Left lung (tissue), 10 donors: ENCODE measurements around the gene GNB3. TPM values are rescaled to one million over a fixed set of nuclear protein-coding genes. Genes with fewer than 3 reads are reported as not detected.
A peak's percentile ranks its signal among the peaks of the same experiment; 100 is the strongest.
"Not testable (repeated sequence)": the region's sequence is repeated elsewhere in the genome, so short reads cannot be mapped to it uniquely, and the experiment has no call there.

Experiments used
- ATAC-seq: fragments of 200-7000 bp; cut with Tn5 transposase; one replicate; pipeline ENCODE4 v1.9.1; 2020; ENCODE audit warnings: moderate library complexity
- DNase-seq, 4 donors: peaks; one replicate each; pipeline ENCODE4 v3.0.0-alpha.2; 2013 to 2020
- H3K27ac ChIP-seq, 2 donors: fragments of 200-600 bp; sonication (generic) in 1 of 2; one replicate each; pipeline versions ENCODE4 v1.5.0 to v1.8.0; 2020 to 2021
- H3K27me3 ChIP-seq, 2 donors: fragments of 200-600 bp; sonication (generic) in 1 of 2; one replicate each; pipeline versions ENCODE4 v1.5.0 to v1.8.0; 2020 to 2021
- H3K36me3 ChIP-seq, 2 donors: fragments of 200-600 bp; sonication (generic) in 1 of 2; one replicate each; pipeline versions ENCODE4 v1.5.0 to v1.8.0; 2020 to 2021
- H3K4me1 ChIP-seq, 2 donors: fragments of 200-600 bp; one replicate each; pipeline ENCODE4 v1.8.0; 2021
- H3K4me3 ChIP-seq, 2 donors: fragments of 200-600 bp; sonication (generic) in 1 of 2; one replicate each; pipeline versions ENCODE4 v1.5.0 to v1.8.0; 2020 to 2021; ENCODE audit warnings: mild to moderate bottlenecking in 1 of 2
- H3K9me3 ChIP-seq, 2 donors: fragments of 200-600 bp; sonication (generic) in 1 of 2; one replicate each; pipeline versions ENCODE4 v1.5.0 to v1.8.0; 2020 to 2021
- intact Hi-C, 2 donors: fragments of 100-400 bp; cut with DNase I; formaldehyde crosslinking; loops; one replicate each; pipeline versions ENCODE4 v1.11.2 to v1.14.2; 2022
- polyA plus RNA-seq, 6 donors: library from polyadenylated mRNA; unstranded; fragments of 120-200 nt; gene quantifications; one replicate each; pipeline ENCODE4 v1.2.1, GENCODE V29; 2013; ENCODE audit not compliant: insufficient read length in 6 of 6
- total RNA-seq, 2 donors: library from RNA; stranded (reverse); fragmentation: NEBNext Ultra II Directional; extraction: Animal tissue kit (Norgen Biotek cat#: 25700); gene quantifications; one replicate each; pipeline ENCODE4 v1.2.1, GENCODE V29; 2021
- TF ChIP-seq, protein P1 (sequence below), 2 donors: fragments of 200-600 bp; sonication (generic) in 1 of 2; IDR thresholded peaks; one replicate each; pipeline versions ENCODE4 v1.5.0 to v1.8.0; 2021; ENCODE audit warnings: antibody characterized with exemption in 2 of 2
- donor health status: DM: no; HTN: yes; CAD: no.
- donor health status: DM: no; HTN: no; CAD: no.

GNB3 gene
- total and polyA plus RNA-seq, 8 donors, result 2.0 to 7.2 (median 5.0) TPM

DNA sequence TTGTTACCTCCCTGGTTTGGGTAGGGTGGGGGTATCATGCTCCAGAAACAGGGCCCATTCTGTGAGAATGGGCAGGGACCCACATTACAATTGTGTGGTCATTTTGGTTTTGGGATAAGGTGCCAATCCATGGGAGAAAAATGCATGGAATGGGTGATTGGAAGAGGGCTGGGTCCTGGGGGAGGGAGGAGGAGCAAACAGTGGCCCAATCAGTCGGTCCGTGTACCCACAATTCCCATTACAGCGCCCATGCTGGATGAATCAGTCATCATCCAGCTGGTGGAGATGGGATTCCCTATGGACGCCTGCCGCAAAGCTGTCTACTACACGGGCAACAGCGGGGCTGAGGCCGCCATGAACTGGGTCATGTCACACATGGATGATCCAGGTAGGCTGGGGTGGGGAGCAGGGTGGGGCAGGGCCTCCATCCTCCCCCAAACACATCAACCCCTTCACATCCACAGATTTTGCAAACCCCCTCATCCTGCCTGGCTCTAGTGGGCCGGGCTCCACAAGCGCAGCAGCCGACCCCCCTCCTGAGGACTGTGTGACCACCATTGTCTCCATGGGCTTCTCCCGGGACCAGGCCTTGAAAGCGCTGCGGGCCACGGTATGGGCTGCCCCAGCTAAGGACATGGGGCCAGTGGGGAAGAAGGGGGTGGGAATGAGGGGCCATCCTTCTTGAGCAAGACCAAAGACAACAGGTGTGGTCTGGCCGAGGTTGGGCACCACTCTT is 23.0 kb downstream of the GNB3 start:
- H3K4me3 ChIP-seq, result no peak overlapping the region
- TF ChIP-seq, protein P1, sequence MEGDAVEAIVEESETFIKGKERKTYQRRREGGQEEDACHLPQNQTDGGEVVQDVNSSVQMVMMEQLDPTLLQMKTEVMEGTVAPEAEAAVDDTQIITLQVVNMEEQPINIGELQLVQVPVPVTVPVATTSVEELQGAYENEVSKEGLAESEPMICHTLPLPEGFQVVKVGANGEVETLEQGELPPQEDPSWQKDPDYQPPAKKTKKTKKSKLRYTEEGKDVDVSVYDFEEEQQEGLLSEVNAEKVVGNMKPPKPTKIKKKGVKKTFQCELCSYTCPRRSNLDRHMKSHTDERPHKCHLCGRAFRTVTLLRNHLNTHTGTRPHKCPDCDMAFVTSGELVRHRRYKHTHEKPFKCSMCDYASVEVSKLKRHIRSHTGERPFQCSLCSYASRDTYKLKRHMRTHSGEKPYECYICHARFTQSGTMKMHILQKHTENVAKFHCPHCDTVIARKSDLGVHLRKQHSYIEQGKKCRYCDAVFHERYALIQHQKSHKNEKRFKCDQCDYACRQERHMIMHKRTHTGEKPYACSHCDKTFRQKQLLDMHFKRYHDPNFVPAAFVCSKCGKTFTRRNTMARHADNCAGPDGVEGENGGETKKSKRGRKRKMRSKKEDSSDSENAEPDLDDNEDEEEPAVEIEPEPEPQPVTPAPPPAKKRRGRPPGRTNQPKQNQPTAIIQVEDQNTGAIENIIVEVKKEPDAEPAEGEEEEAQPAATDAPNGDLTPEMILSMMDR (IDR thresholded peaks at IDR 0.05), result no peak
- H3K27ac ChIP-seq, result no peak overlapping the region
- H3K4me1 ChIP-seq, result peaks cover 8 to 14% of the 10 kb centered on the region in 2 donors
- no peak for DNase-seq
- H3K27me3 ChIP-seq, result no peaks in the 10 kb centered on the region
- peaks cover 0 to 75% of the 10 kb centered on the region in 2 donors for H3K36me3 ChIP-seq
- ATAC-seq, result no peak
- intact Hi-C loops, result no loop called here
- H3K9me3 ChIP-seq, result no peaks in the 10 kb centered on the region

DNA sequence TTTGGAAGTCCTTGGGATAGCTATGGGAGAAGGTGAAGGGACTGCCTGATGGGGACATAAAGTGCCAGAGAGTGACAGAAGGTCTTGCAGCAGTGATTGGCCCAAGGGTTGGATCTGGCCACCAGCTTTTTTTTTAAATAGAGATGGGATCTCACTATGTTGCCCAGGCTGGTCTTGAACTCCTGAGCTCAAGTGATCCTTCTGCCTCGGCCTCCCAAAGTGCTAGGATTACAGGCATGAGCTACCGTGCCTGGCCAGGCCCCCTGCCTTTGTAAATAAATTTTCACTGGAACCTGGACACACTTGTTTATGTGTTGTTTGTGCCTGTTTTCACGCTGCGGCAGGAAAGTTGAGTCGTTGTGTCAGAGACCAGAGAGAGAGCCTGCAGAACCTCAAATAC is 24.6 kb downstream of the GNB3 start:
- peaks cover 0 to 69% of the 10 kb centered on the region in 2 donors for H3K36me3 ChIP-seq
- H3K27me3 ChIP-seq, H3K4me3 ChIP-seq, H3K9me3 ChIP-seq, H3K27ac ChIP-seq, DNase-seq, ATAC-seq, intact Hi-C loops: not testable (repeated sequence)
- peaks cover 19 to 30% of the 10 kb centered on the region in 2 donors for H3K4me1 ChIP-seq

DNA sequence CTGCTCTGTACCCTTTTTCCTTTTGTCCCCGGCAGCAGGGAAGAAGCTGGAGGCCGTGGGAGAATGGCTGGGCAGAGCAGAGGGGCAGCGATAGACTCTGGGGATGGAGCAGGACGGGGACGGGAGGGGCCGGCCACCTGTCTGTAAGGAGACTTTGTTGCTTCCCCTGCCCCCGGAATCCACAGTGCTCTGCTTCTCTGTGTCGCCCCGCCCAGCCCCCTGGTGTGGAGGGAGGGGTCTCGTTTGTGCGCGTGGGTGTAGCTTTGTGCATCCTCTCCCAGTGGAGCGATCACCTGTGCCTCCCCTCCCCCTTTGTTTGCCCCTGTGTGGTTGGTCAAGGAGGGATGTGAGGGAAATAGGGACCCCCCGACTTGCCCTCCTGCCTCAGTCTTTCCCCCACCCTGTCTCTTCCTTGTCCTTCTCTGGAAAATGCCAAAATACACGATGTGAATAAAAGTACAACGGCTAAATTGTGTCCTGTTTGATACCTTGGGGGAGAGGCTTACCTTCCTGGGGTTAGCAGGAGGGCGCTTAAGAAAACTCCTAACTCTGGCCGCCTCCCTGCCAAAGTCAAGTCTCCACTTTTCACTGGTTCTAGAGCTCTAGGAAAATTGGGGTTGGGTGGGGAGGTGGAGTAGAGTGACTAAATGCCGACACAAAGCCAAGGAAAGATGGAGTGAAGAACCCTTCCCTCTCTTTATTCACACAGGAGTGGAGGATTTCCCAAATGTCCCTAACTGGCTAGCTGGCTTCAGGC is 25.6 kb downstream of the GNB3 start:
- Histone ChIP-seq H3K9me3 (no peaks in the 10 kb centered on the region), H3K4me3 (peak overlapping the region in 1 of 2 donors; percentile 100), H3K36me3 (peaks cover 0 to 69% of the 10 kb centered on the region in 2 donors), H3K27me3 (no peaks in the 10 kb centered on the region), H3K27ac (peak overlapping the region; percentile 95 to 96), H3K4me1 (peaks cover 22 to 40% of the 10 kb centered on the region in 2 donors)
- no peak for DNase-seq
- intact Hi-C loops, result no loop called here
- ATAC-seq, result no peak
- TF ChIP-seq, protein P1 (IDR thresholded peaks at IDR 0.05), result no peak

DNA sequence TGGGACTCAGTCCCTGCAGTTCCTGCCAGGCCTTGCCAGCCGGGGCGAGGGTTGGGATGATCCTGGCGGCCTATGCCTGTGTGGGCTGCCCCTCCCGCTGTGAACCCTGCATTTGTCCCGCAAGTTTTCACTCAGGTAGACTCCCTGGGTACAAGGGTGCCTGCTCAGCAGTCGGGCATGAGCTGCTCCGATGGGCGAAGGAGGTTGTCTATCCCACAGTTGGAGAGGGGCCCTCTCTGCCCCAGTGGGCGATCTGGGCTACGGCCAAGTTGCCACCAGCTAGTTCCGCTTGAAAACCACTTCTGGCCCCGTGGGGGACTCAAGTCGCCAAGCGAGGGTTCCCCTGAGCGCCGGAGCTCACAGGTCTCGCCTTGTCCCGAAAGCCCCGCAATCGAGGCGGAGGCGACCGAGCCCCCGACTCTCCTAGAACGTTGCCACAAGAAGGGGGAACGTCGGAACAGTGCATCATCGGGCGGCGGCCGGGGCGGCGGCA is 26.2 kb downstream of the GNB3 start:
- TF ChIP-seq, protein P1 (IDR thresholded peaks at IDR 0.05), result no peak
- Histone ChIP-seq H3K4me3 (peak overlapping the region; percentile 100), H3K27ac (peak overlapping the region; percentile 95 to 96), H3K27me3 (no peaks in the 10 kb centered on the region), H3K9me3 (no peaks in the 10 kb centered on the region), H3K4me1 (peaks cover 28 to 46% of the 10 kb centered on the region in 2 donors), H3K36me3 (peaks cover 0 to 67% of the 10 kb centered on the region in 2 donors)
- intact Hi-C loops, result no loop called here
- DNase-seq (no peak), ATAC-seq (peak; percentile 4)

DNA sequence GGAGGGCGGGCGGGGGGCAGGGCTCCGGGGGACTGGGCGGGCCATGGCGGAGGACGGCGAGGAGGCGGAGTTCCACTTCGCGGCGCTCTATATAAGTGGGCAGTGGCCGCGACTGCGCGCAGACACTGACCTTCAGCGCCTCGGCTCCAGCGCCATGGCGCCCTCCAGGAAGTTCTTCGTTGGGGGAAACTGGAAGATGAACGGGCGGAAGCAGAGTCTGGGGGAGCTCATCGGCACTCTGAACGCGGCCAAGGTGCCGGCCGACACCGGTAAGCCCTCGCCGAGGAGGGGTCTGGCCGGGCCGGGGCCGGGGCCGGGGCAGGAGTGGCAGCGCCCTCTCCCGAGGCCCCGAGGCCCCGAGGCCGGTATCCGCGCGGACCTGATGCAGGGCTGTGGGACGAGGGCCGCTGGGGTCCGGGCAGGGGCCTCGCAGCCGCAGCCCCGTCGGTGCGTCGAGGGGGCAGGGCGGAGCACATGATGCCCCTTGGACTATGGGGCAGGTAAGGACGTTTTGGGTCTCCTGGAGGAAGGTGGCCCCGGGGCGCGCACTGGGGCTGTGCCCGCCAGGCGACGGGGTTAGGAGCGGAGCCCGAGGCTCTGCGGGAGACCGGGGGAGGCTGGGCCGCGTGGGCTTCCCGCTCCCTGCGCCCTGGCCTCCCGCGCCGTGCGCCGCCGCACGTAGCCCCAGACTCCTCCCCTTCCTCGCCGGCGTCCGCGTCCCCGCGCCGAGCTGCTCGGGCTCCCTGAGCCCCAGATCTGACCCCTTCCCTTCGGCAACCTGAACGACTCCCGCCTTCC is 26.9 kb downstream of the GNB3 start, which contains the start of gene TPI1:
TSS of gene TPI1 (plus strand) at position 119 of the 798 bp plus-strand sequence. CDS start at position 155, 36 bp downstream.
- peaks cover 31 to 50% of the 10 kb centered on the region in 2 donors for H3K4me1 ChIP-seq
- intact Hi-C loops, result no loop called here
- DNase-seq, result peak; percentile 82 to 97 (median 91)
- no peaks in the 10 kb centered on the region for H3K27me3 ChIP-seq
- H3K27ac ChIP-seq, result peak within 1 kb of the TSS; percentile 95 to 96
- peak; percentile 83 for ATAC-seq
- TF ChIP-seq, protein P1 (IDR thresholded peaks at IDR 0.05), result no peak
- no peaks in the 10 kb centered on the region for H3K9me3 ChIP-seq
- H3K4me3 ChIP-seq, result peak within 1 kb of the TSS; percentile 100
- H3K36me3 ChIP-seq, result peaks cover 0 to 61% of the 10 kb centered on the region in 2 donors
